PC-9 (cell line): Measurements from ENCODE around the gene FGD5.

ENCODE experiments used
- CTCF ChIP-seq: fragments of 200-600 bp; sonication (generic); conservative IDR thresholded peaks from 2 replicates; pipeline ENCODE4 v1.6.1; 2017; ENCODE audit warnings: mixed run types, antibody characterized with exemption, mild to moderate bottlenecking, moderate library complexity
- EZH2 ChIP-seq: fragments of 200-600 bp; sonication (generic); IDR thresholded peaks from 2 replicates; pipeline ENCODE4 v1.8.0; 2017; ENCODE audit warnings: antibody characterized with exemption, low read depth

GRCh38 chr3:14822134-14822533, 3.4 kb downstream of the FGD5 start:
- TF ChIP-seq CTCF, result no peak
- TF ChIP-seq EZH2, result no peak
